Activated naive CD4-positive, alpha-beta T cell treated with anti-CD3 and anti-CD28 coated beads, Interleukin-2, amount 10 ng/mL, durations not matched to agents 7 days and 5 days (primary cell): ENCODE measurements around the gene BNIP2.
"Not testable (repeated sequence)": the region's sequence is repeated elsewhere in the genome, so short reads cannot be mapped to it uniquely, and the experiment has no call there.

Experiments
- CTCF ChIA-PET: fragments of 350-600 bp; sonication (Branson Sonifier 250); formaldehyde crosslinking; loops from one replicate; lab custom pipeline; 2021; ENCODE audit warnings: antibody characterized with exemption; lab: Charles Lee
- DNase-seq: peaks from one replicate; pipeline ENCODE4 v3.0.0-alpha.2; 2020
- H3K27ac Mint-ChIP-seq: one replicate; pipeline ENCODE4 v1.8.0; 2021; ENCODE audit warnings: mild to moderate bottlenecking, moderate library complexity, mixed read lengths
- H3K27me3 Mint-ChIP-seq: one replicate; pipeline ENCODE4 v1.8.0; 2021; ENCODE audit warnings: mild to moderate bottlenecking, mixed read lengths
- H3K36me3 Mint-ChIP-seq: one replicate; pipeline ENCODE4 v1.8.0; 2021; ENCODE audit warnings: mixed read lengths
- H3K4me1 Mint-ChIP-seq: one replicate; pipeline ENCODE4 v1.8.0; 2021; ENCODE audit warnings: mixed read lengths
- H3K4me3 Mint-ChIP-seq: one replicate; pipeline ENCODE4 v1.8.0; 2021; ENCODE audit warnings: mild to moderate bottlenecking, moderate library complexity, mixed read lengths
- H3K9me3 Mint-ChIP-seq: one replicate; pipeline ENCODE4 v1.8.0; 2021; ENCODE audit warnings: mixed read lengths

The BNIP2 gene

DNA sequence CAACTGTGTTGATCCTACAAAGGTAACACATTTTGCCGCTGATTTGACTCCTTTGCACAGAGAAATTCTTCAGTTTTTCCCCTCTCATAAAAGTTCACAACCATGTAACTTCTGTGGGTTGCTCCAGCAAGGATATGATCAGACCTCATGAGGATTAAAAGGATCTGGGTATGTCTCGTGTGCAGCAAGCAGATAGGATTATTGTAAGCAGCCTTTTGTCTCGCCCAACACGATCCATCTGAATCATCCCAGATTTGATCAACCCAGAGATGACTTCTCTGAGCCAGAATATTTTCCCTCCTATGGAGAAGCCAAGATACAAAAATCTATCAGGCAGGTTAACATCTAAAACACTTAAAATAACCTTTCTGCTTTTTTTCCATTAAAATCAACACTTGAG is 12.8 kb upstream of the BNIP2 start:
- Mint-ChIP-seq H3K4me3 (no peak overlapping the region), H3K4me1 (no peaks in the 10 kb centered on the region), H3K27me3 (peaks cover 19% of the 10 kb centered on the region), H3K9me3 (no peaks in the 10 kb centered on the region), H3K27ac (no peak overlapping the region), H3K36me3 (no peaks in the 10 kb centered on the region)
- CTCF ChIA-PET = no interaction called here
- no peak for DNase-seq

GRCh38 chr15:59699810-59700431 is 10.8 kb upstream of the BNIP2 start:
- H3K9me3 Mint-ChIP-seq = no peaks in the 10 kb centered on the region
- H3K27me3 Mint-ChIP-seq = peaks cover 10% of the 10 kb centered on the region
- CTCF ChIA-PET = interaction anchor here (0.8 kb wide), 1 partner anchor 8 kb away, joined by 3 read pairs; no protein-coding TSS in a partner anchor
- no peak for DNase-seq
- no peak overlapping the region for H3K4me3 Mint-ChIP-seq
- no peak overlapping the region for H3K27ac Mint-ChIP-seq
- no peaks in the 10 kb centered on the region for H3K36me3 Mint-ChIP-seq
- H3K4me1 Mint-ChIP-seq = no peaks in the 10 kb centered on the region

GRCh38 chr15:59698065-59698464 is 8.9 kb upstream of the BNIP2 start:
- not testable (repeated sequence) for H3K27me3 Mint-ChIP-seq, H3K36me3 Mint-ChIP-seq, DNase-seq, H3K4me3 Mint-ChIP-seq, H3K4me1 Mint-ChIP-seq, H3K9me3 Mint-ChIP-seq, H3K27ac Mint-ChIP-seq
- CTCF ChIA-PET = interaction anchor here (0.7 kb wide), 1 partner anchor 483 kb away, joined by 3 read pairs; no protein-coding TSS in a partner anchor

DNA sequence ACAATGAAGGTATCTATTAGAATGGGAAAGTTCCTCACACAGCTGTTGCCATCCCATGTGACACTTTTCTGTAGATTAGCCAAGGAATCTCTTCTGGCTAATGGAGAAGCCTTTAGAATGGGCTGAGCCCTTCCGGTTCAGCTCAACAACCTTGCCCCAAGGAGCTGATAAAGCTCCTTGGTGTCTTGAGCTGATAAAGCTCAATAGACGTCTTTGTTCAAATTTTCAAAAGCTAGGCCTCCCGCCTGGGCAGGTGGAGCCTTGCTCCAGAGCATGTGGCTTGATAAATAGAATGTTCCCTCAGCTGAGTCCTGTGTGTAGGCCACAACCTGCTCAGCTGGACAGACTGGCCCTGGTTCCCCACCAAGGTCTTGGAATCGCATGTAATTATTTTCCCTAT is 7.2 kb upstream of the BNIP2 start:
- no peak overlapping the region for H3K27ac Mint-ChIP-seq
- CTCF ChIA-PET = interaction anchor here (0.8 kb wide), 1 partner anchor 384 kb away, joined by 3 read pairs; no protein-coding TSS in a partner anchor
- no peaks in the 10 kb centered on the region for H3K4me1 Mint-ChIP-seq
- no peak overlapping the region for H3K4me3 Mint-ChIP-seq
- H3K27me3 Mint-ChIP-seq = peaks cover 6% of the 10 kb centered on the region
- H3K9me3 Mint-ChIP-seq = no peaks in the 10 kb centered on the region
- H3K36me3 Mint-ChIP-seq = no peaks in the 10 kb centered on the region
- DNase-seq = no peak

- H3K9me3 Mint-ChIP-seq = no peaks in the 10 kb centered on the region
- H3K36me3 Mint-ChIP-seq = no peaks in the 10 kb centered on the region
- H3K27ac Mint-ChIP-seq = no peak overlapping the region
- H3K27me3 Mint-ChIP-seq = no peaks in the 10 kb centered on the region
- peaks cover 12% of the 10 kb centered on the region for H3K4me1 Mint-ChIP-seq
- DNase-seq = no peak
- H3K4me3 Mint-ChIP-seq = no peak overlapping the region
- CTCF ChIA-PET = interaction anchor here (0.7 kb wide), 2 partner anchors 30 to 1502 kb away, joined by 3 to 4 read pairs; no protein-coding TSS in a partner anchor
Observed at GRCh38 chr15:59694779-59695178, 5.7 kb upstream of the BNIP2 start.

DNA sequence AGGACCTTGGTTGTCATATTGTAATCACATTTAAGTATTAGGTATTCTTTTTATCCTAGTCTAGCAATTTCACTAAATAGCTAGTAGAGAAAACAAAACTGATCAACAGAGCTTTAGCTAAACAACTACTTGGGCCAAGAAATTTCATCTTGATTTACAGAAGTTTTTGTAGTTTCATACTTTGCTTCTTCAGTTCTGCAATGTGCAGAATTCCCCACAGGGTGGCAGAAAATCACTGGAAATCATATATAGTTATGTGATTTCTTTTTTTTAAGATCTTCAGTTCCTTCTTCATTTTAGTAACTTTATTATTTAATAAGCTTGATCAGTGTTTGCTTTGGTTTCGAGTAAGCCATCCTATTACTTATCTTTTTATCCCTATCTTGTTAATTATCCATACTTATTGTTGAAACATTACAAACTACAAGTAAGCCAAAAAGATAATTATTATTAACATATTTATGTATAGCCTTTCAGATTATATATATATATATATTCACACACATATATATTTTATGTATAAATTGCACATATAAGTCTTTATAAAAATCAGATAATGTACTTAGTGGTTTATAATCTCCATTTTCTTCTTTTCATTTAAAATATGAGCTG is 2.2 kb upstream of the BNIP2 start:
- Mint-ChIP-seq H3K36me3 (peaks cover 12% of the 10 kb centered on the region), H3K27ac (peak overlapping the region; percentile 86), H3K27me3 (no peaks in the 10 kb centered on the region), H3K4me1 (peaks cover 29% of the 10 kb centered on the region), H3K4me3 (peak overlapping the region; percentile 55), H3K9me3 (no peaks in the 10 kb centered on the region)
- CTCF ChIA-PET = interaction anchor here (0.5 to 3.1 kb wide), 24 partner anchors 8 to 640 kb away, joined by 3 to 14 read pairs (median 3); no protein-coding TSS in a partner anchor
- DNase-seq = peak; percentile 66

DNA sequence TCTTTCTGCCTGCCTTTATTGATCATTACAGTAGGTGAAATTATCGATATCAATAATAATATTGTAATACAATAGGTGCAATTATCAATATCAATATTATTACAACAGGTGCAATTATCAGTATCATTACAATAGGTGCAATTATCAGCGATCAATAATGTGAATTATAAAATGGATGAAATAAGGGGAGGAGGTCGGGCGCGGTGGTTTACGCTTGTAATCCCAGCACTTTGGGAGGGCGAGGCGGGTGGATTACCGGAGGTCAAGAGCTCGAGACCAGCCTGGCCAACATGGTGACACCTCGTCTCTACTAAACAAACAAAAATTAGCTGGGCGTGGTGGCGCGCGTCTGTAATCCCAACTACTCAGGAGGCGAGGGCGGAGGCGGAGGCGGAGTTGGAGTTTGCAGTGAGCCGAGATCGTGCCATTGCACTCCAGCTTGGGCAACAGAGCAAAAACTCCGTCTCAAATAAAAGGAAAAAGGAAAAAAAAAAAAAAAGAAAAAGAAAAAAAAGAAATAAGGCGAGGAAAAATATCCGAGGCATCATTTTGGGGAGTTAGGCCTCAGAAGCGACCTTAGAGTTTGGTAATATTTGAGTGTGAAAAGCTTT is 611 bp upstream of the BNIP2 start:
- H3K4me3 Mint-ChIP-seq = peak overlapping the region; percentile 85
- H3K36me3 Mint-ChIP-seq = peaks cover 22% of the 10 kb centered on the region
- peaks cover 45% of the 10 kb centered on the region for H3K4me1 Mint-ChIP-seq
- no peaks in the 10 kb centered on the region for H3K27me3 Mint-ChIP-seq
- peak overlapping the region; percentile 99 for H3K27ac Mint-ChIP-seq
- H3K9me3 Mint-ChIP-seq = no peaks in the 10 kb centered on the region
- CTCF ChIA-PET = interaction anchor here (1.4 to 3.1 kb wide), 2 partner anchors 35 to 641 kb away, joined by 4 to 14 read pairs; no protein-coding TSS in a partner anchor
- peak; percentile 86 for DNase-seq

DNA sequence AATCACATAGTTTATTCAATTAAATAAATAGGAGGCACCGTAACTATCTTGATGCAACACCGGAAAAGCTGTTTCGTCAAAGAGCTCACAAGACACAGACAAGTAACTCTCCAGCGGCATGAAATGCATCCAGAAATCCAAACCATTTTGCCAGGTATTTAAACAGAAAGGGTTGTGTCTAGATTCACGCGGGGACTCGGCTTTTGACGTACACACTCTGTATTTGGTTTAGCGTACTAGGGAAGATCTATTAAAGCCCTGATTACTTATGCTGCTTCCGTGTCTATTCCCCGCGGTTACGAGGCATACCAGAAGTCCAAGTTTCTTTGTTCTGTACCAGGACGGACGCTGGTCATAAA is 718 bp downstream of the BNIP2 start:
- CTCF ChIA-PET = interaction anchor here (1.1 kb wide), 1 partner anchor 156 kb away, joined by 3 read pairs; no protein-coding TSS in a partner anchor
- Mint-ChIP-seq H3K27me3 (no peaks in the 10 kb centered on the region), H3K27ac (peak overlapping the region; percentile 99), H3K4me3 (peak overlapping the region; percentile 85), H3K4me1 (peaks cover 55% of the 10 kb centered on the region), H3K36me3 (peaks cover 25% of the 10 kb centered on the region), H3K9me3 (no peaks in the 10 kb centered on the region)
- DNase-seq = no peak

- no peaks in the 10 kb centered on the region for H3K9me3 Mint-ChIP-seq
- peaks cover 30% of the 10 kb centered on the region for H3K36me3 Mint-ChIP-seq
- peak overlapping the region; percentile 85 for H3K4me3 Mint-ChIP-seq
- peaks cover 60% of the 10 kb centered on the region for H3K4me1 Mint-ChIP-seq
- DNase-seq = peak; percentile 56
- H3K27ac Mint-ChIP-seq = peak overlapping the region; percentile 99
- H3K27me3 Mint-ChIP-seq = no peaks in the 10 kb centered on the region
- CTCF ChIA-PET = interaction anchor here (1.1 kb wide), 1 partner anchor 155 kb away, joined by 3 read pairs; no protein-coding TSS in a partner anchor
Observed at GRCh38 chr15:59687836-59688235, 1.3 kb downstream of the BNIP2 start.

DNA sequence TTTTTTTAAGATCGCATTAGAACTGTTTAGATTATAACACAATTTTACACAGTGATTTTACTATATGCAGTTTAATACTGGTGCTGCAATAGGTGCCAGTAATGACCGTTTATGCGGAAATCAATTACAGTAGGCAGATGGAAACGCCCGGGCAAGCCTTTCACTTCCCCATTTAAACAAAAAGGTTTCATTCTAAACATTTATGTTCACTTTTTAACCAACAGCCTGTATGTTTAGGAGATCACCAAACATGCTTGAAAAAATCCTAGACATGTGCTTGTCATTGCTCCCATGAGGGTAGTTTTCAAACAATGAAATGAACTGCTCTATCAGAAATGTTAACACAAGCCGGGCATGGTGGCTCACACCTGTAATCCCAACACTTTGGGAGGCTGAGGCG is 2.7 kb downstream of the BNIP2 start:
- no peak for DNase-seq

DNA sequence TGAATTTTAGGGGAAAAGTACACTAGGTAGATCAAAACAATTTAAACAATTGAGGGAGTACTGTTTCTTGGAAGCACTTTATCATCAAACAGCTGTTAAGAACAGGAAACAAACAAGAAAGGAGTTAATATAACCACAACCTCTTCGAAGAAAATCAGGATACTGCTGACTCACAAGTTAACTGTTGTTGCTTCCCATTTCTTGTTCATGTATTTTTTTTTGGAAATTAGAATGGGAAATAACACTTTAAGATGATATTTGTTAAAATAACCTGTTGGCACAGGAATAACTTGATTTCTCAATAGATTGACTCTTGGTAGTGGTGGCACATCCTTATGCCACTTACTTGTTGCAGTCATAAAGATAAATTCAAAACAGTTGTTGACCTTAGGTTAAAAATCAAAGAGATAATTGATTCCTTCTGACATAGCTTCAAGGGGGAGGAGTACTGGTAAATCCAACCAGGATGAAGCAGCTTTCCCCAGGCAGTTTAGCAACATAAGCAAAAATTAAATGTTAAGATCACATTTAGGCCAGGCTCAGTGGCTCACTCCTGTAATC is 3.3 kb downstream of the BNIP2 start:
- Mint-ChIP-seq H3K4me1 (peaks cover 55% of the 10 kb centered on the region), H3K36me3 (peaks cover 38% of the 10 kb centered on the region), H3K27ac (peak overlapping the region; percentile 67), H3K4me3 (peak overlapping the region; percentile 48), H3K27me3 (no peaks in the 10 kb centered on the region), H3K9me3 (no peaks in the 10 kb centered on the region)
- no peak for DNase-seq
- CTCF ChIA-PET = no interaction called here

More for the DNA sequence above, 2.7 kb downstream of the BNIP2 start:
- Mint-ChIP-seq H3K36me3 (peaks cover 35% of the 10 kb centered on the region), H3K27ac (peak overlapping the region; percentile 67), H3K9me3 (no peaks in the 10 kb centered on the region), H3K4me3 (peak overlapping the region; percentile 48), H3K4me1 (peaks cover 60% of the 10 kb centered on the region), H3K27me3 (no peaks in the 10 kb centered on the region)
- CTCF ChIA-PET = no interaction called here

DNA sequence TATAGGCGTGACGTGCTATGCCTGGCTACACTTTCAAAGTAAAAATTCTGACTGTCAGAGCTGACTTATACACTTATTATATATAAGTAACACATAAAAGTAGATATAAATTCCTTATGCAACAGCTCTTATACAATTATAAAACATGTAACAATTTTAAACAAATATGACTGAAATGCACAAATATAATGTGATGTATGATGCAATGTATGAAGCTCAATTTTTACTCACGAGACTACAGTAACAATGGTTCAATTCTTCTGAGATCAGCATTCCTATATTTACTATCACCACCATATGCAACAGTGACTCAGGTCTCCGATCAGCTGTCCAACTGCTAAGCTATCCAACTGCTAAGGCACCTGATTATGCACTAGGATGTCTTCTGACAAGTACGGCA is 8.2 kb downstream of the BNIP2 start:
- Mint-ChIP-seq H3K9me3 (no peaks in the 10 kb centered on the region), H3K4me1 (peaks cover 35% of the 10 kb centered on the region), H3K27me3 (no peaks in the 10 kb centered on the region), H3K4me3 (no peak overlapping the region), H3K27ac (no peak overlapping the region), H3K36me3 (peaks cover 52% of the 10 kb centered on the region)
- DNase-seq = no peak
- CTCF ChIA-PET = interaction anchor here (0.7 to 1.1 kb wide), 2 partner anchors 19 to 386 kb away, joined by 3 to 5 read pairs; no protein-coding TSS in a partner anchor

GRCh38 chr15:59680346-59680745 is 8.8 kb downstream of the BNIP2 start:
- CTCF ChIA-PET = interaction anchor here (0.7 to 1.1 kb wide), 2 partner anchors 19 to 386 kb away, joined by 3 to 5 read pairs; no protein-coding TSS in a partner anchor
- Mint-ChIP-seq H3K4me3 (no peak overlapping the region), H3K4me1 (peaks cover 29% of the 10 kb centered on the region), H3K36me3 (peaks cover 53% of the 10 kb centered on the region), H3K27ac (peak overlapping the region; percentile 38), H3K27me3 (no peaks in the 10 kb centered on the region), H3K9me3 (no peaks in the 10 kb centered on the region)
- no peak for DNase-seq

DNA sequence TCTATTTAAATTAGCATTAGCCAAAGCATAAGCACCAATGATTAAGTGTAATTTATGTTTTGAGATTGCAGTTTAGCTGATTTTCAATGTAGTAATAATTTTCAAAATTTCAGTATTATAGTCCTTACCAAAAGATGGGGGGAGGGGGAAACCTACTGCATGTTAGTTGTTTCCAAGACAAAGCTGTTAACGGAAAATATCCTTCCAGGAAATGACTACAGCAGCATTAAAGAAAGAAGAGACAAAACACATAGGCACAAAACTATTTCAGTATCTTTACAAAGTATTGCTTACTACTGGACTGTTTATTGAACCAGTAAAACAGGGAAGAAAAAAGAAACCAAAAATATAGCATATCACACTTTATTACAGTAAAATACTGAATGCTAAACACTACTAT is 10.5 kb downstream of the BNIP2 start:
- Mint-ChIP-seq H3K27ac (no peak overlapping the region), H3K9me3 (no peaks in the 10 kb centered on the region), H3K4me1 (peaks cover 14% of the 10 kb centered on the region), H3K4me3 (no peak overlapping the region), H3K36me3 (peaks cover 57% of the 10 kb centered on the region), H3K27me3 (no peaks in the 10 kb centered on the region)
- no peak for DNase-seq
- CTCF ChIA-PET = no interaction called here
